GM18511 (cell line): ENCODE results near the gene SPRR1B.
"Not testable (repeated sequence)": the region's sequence is repeated elsewhere in the genome, so short reads cannot be mapped to it uniquely, and the experiment has no call there.

ENCODE experiments used
- ATAC-seq: cut with Tn5 transposase; IDR thresholded peaks from one replicate; pipeline ENCODE4 v1.9.1; 2021; ENCODE audit warnings: mild to moderate bottlenecking, moderate library complexity; ENCODE audit not compliant: unreplicated experiment

The SPRR1B gene

DNA sequence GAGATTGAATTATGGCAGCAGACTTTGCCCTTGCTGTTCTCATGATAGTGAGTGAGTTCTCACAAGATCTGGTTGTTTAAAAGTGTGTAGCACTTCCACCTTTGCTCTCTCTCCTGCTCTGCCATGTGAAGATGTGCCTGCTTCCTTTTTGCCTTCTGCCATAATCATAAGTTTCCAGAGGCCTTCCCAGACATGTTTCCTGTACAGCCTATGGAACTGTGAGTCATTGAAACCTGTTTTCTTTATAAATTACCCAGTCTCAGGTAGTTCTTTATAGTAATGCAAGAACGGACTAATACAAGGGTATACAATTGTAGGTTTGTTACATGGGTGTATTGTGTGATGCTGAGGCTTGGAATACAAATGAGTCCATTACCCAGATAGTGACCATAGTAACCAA lies 4.2 kb downstream of the SPRR1B start:
- no peak for ATAC-seq

DNA sequence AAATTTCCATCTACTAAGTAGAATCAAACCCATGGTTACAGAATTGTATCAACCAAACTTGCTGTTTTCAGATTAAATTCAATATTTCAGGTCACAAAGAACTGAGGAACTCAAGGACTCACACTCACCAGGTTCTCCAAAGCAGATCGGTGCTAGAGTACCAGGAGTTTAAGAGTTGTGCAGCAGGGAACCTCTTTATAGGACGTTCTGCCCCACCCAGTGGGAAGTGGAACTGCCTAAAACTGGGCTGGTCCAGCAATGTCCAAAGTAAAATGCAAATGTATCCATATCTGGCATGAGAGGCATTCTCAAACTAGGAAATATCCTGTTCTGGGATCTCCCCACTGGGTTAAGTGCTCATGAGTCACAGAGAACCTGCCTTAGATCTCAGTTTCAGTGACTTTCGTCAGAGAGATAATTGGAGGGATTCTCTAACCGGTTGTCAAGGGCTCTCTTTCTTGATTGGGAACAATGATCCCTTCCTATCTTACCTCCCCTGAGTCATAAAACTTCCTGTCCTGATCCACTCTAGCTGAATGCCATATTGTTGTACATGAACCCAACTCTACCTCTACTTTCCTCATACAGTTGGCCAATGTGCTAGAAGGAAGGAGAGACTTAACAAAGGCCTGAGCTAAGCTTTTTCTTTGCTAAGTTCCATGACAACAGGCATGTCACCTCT lies 10.1 kb downstream of the SPRR1B start, which contains the start of gene SPRR2D:
TSS of gene SPRR2D (minus strand) at position 171 of the 682 bp plus-strand sequence. CDS start 774 bp downstream, outside the sequence.
- ATAC-seq: no peak

DNA sequence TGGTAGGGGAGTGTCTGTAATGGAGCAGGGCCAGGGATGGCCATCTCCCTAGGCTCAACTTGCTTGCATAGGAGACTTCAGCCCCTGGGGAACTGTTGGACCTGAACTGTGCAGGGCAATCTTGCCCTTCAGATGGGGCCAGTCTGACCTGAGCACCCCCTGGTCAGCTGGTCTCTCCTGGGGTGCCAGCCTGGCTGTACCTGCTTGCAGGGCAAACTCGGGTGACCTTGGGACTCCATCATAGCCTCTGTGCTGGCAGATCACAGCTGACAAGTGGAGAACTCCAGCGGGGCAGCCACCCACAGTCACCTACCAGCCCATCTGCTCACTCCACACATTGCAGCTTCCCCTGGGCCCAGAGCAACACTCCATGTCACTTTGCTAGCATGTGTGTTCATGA lies 18.2 kb downstream of the SPRR1B start:
- no peak for ATAC-seq

DNA sequence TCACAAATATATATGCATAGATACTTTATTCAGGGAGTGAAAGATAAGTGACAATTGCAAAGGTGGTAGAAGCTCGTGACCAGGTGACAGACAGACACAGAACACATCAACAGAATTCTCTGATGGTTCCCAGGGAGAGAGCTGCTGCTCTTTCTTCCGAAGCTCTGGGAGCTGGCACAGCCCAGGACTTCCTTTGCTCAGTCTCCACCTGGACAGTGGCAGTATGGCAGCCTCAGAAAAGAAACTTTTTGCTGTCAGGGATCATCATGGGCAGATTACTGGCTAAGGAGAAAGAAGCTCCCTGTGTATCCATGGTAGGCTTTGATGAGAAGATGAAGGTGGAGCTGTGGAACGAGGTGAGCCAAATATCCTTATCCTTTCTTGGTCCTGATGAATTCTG lies 25.1 kb downstream of the SPRR1B start:
- ATAC-seq: not testable (repeated sequence)

DNA sequence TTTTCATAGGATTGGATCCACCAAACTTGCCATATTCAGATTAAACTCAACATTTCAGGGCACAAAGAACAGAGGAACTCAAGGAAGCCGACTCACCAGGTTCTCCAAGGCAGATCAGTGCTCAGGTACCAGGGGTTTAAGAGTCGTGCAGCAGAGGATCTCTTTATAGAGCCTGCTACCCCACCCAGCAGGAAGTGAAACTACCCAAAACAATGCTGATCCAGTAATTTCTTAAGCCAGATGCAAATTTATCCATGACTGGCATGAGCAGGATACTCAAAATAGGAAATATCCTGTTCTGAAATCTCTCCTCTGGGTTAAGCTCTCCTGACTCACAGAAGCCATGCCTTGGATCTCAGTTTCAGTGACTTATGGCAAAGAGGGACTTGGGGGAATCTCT lies 26.4 kb downstream of the SPRR1B start, which contains the start of gene SPRR2A:
TSS of gene SPRR2A (minus strand) at position 138 of the 400 bp plus-strand sequence. CDS start 777 bp downstream, outside the sequence.
- ATAC-seq: no peak

DNA sequence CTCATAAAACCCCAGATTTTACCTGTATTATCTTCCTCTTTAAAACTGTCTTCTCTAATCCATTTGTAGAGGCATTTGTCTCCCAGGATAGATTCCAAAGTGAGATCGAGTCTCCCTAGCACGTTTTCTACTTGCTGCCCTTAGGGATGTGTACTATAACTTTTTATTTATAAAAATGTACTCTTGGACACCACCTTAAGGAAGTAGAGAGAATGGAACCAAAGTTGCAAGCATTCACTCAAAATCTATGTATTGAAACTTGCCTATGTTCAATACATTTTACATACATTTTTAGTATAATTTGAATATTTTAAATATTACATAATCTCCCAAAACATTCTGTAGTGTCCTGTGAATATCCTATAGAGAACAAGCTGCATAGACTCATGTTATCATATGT lies 27.2 kb downstream of the SPRR1B start:
- no peak for ATAC-seq

DNA sequence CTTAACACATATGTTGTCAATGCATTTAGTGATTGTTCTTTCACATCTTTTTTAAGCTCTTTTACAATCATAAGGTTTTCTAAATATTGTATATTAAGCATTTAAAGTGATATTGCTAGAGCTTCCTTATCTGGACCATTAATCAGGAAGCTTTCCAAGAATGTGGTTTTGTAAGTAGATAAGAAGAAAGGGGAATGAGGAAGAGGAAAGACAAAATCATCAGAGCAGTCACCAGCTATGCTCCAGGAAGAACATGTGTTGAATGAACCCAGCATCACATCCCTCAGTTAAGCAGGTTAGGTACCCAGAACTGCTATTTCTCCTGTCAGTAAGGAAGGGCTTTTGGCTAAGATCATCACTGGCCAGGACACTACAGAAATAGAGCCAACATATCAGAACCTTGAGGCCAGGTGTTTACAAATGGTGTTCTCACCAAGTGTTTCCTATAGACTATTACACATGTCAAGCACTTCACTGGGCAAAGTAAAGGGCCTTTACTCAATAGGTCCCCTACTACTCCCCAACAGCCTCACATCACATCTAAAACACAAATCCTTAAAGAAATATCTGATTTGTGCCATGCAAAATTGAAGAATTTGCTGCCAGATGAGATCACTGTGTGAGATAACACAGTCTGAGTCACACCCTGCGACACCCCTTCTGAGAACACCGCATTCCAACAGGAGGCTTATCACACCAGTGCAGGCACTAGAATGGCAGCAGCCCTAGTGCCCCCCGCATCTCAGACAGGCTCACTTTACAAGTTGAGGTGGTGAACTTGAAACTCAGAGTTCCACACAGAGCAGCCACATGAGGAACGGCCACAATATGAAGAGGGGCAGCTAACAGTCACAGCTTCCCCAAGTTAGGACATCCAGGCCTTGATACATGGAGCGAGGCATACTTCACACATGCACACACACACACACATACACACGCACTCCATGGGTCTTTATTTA lies 28.1 kb downstream of the SPRR1B start:
- ATAC-seq: no peak

DNA sequence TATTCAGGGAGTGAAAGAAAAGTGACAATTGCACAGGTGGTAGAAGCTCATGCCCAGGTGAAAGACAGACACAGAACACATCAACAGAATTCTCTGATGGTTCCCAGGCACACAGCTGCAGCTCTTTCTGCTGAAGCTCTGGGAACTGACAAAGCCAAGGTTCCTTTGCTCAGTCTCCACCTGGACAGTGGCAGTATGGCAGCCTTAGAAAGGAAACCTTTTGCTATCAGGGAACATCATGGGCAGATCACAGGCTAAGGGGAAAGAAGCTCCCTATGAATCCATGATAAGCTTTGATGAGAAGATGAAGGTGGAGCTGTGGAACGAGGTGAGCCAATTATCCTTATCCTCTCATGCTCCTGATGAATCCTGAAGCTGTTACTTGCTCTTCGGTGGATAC lies 39.2 kb downstream of the SPRR1B start:
- ATAC-seq: no peak

DNA sequence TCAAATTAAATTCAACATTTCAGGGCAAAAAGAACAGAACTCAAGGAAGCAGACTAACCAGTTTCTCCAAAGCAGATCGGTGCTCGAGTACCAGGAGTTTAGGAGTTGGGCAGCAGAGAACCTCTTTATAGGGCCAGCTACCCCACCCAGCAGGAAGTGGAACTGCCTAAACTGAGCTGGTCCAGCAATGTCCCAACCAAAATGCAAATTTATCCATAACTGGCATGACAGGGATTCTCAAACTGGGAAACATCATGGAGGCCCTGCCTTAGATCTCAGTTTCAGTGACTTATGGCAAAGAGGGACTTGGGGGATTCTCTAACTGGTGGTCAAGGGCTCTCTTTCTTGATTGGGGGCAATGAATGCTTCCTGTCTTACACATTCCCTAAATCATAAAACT lies 40.5 kb downstream of the SPRR1B start, which contains the start of gene SPRR2B:
TSS of gene SPRR2B (minus strand) at position 101 of the 400 bp plus-strand sequence. CDS start 772 bp downstream, outside the sequence.
- no peak for ATAC-seq

DNA sequence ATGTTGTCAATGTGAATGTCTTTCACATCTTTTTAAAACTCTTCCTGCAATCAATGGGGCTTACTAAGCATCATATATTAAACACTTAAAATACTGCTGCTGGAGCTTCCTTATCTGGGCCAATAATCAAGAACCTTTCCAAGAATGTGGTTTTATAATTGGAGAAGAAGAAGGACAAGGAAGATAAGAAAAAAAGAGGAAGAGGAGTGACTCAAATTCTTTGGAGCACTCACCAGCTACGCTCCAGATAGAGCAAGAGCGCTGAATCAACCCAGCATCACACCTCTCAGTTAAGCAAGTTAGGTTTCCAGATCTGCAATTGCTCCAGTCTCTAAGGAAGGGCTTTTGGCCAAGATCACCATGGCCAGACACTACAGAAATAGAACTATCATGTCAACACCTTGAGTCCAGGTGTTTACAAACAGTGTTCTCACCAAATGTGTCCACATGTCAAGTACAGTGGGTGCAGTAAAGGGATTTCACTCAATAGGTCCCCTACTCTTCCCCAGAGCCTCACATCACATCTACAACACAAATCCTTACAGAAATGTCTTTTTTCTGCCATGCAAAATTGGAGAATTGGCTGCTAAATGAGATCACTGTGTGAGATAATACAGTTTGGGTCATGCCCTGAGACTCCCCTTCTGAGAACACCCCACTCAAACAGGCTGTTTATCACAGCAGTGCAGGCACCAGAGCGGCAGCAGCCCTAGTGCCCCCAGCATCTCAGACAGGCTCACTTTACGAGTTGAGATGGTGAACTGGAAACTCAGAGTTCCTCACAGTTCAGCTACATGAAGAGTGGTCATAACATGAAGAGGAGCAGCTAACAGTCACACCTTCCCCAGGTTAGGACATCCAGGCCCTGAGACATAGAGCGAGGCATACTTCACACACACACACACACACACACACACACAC lies 42.1 kb downstream of the SPRR1B start:
- ATAC-seq: no peak

DNA sequence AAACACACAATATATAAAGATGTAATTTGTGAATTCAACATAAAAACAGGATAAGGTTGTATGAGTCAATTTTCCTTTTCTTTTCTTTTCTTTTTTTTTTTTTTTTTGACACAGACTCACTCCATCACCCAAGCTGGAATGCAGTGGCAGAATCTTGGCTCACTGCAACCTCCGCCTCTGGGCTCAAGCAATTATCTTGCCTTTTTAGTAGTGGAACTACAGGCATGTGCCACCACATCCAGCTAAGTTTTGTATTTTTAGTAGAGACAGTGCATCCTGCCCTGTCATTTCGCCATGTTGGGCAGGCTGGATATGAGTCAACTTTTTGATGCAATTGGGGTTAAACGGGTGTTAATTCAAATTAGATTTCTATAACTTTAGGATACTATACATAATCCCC lies 50.7 kb downstream of the SPRR1B start:
- no peak for ATAC-seq
